Measurements from ENCODE around the gene SND1.

SND1 gene

DNA sequence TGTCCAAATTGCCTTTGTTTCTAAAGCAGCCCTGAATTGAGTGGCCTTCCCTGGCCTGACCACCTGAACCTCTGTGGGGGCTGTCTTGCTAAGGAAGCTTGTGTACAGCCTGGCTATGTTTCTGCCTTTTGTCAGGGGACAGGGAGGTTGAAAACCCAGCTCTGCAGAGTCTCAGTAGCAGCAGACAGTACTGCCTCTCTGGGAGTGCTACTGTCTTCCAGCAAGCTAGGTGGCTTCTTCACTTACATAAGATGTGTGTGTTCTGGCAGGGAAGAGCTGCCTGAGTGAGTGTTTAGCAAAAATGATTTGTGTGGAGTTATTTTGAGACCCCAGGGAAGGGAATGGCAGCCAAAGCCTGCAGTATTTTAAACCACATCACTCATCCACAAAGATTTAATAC lies 321.8 kb downstream of the SND1 start:
- DNase-seq (ENCODE audit: low read depth in 1 of 2, low spot score in 1 of 2), result no peak

GRCh38 chr7:127974446-127975035 lies 322.5 kb downstream of the SND1 start:
- DNase-seq (ENCODE audit: low read depth in 1 of 2, low spot score in 1 of 2), result no peak
- Histone ChIP-seq H3K27ac (replicated peaks) (no peak overlapping the region), H3K27me3 (ENCODE audit: insufficient read depth, poor library complexity, severe bottlenecking) (no peaks in the 10 kb centered on the region), H3K4me3 (replicated peaks; ENCODE audit: insufficient read depth, low read length) (no peak overlapping the region)
- TF ChIP-seq, protein P1, sequence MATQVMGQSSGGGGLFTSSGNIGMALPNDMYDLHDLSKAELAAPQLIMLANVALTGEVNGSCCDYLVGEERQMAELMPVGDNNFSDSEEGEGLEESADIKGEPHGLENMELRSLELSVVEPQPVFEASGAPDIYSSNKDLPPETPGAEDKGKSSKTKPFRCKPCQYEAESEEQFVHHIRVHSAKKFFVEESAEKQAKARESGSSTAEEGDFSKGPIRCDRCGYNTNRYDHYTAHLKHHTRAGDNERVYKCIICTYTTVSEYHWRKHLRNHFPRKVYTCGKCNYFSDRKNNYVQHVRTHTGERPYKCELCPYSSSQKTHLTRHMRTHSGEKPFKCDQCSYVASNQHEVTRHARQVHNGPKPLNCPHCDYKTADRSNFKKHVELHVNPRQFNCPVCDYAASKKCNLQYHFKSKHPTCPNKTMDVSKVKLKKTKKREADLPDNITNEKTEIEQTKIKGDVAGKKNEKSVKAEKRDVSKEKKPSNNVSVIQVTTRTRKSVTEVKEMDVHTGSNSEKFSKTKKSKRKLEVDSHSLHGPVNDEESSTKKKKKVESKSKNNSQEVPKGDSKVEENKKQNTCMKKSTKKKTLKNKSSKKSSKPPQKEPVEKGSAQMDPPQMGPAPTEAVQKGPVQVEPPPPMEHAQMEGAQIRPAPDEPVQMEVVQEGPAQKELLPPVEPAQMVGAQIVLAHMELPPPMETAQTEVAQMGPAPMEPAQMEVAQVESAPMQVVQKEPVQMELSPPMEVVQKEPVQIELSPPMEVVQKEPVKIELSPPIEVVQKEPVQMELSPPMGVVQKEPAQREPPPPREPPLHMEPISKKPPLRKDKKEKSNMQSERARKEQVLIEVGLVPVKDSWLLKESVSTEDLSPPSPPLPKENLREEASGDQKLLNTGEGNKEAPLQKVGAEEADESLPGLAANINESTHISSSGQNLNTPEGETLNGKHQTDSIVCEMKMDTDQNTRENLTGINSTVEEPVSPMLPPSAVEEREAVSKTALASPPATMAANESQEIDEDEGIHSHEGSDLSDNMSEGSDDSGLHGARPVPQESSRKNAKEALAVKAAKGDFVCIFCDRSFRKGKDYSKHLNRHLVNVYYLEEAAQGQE (IDR thresholded peaks at IDR 0.05; ENCODE audit: insufficient replicate concordance, low read depth), result no peak
- TF ChIP-seq, protein P2, sequence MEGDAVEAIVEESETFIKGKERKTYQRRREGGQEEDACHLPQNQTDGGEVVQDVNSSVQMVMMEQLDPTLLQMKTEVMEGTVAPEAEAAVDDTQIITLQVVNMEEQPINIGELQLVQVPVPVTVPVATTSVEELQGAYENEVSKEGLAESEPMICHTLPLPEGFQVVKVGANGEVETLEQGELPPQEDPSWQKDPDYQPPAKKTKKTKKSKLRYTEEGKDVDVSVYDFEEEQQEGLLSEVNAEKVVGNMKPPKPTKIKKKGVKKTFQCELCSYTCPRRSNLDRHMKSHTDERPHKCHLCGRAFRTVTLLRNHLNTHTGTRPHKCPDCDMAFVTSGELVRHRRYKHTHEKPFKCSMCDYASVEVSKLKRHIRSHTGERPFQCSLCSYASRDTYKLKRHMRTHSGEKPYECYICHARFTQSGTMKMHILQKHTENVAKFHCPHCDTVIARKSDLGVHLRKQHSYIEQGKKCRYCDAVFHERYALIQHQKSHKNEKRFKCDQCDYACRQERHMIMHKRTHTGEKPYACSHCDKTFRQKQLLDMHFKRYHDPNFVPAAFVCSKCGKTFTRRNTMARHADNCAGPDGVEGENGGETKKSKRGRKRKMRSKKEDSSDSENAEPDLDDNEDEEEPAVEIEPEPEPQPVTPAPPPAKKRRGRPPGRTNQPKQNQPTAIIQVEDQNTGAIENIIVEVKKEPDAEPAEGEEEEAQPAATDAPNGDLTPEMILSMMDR (IDR thresholded peaks at IDR 0.05; ENCODE audit: insufficient read depth, low read length), result no peak
- TF ChIP-seq POLR2AphosphoS5 (IDR thresholded peaks at IDR 0.05; ENCODE audit: low read depth) (no peak), GABPA (IDR thresholded peaks at IDR 0.05; ENCODE audit: low read depth) (no peak), SPI1 (IDR thresholded peaks at IDR 0.05; ENCODE audit: borderline replicate concordance, low read depth) (no peak)

More for the DNA sequence above, 321.8 kb downstream of the SND1 start:
- Histone ChIP-seq H3K27me3 (ENCODE audit: insufficient read depth, poor library complexity, severe bottlenecking) (no peaks in the 10 kb centered on the region), H3K27ac (replicated peaks) (no peak overlapping the region), H3K4me3 (replicated peaks; ENCODE audit: insufficient read depth, low read length) (no peak overlapping the region)
- TF ChIP-seq POLR2AphosphoS5 (IDR thresholded peaks at IDR 0.05; ENCODE audit: low read depth) (no peak), SPI1 (IDR thresholded peaks at IDR 0.05; ENCODE audit: borderline replicate concordance, low read depth) (no peak), GABPA (IDR thresholded peaks at IDR 0.05; ENCODE audit: low read depth) (no peak)
- TF ChIP-seq, protein P1 (IDR thresholded peaks at IDR 0.05; ENCODE audit: insufficient replicate concordance, low read depth), result no peak
- TF ChIP-seq, protein P2 (IDR thresholded peaks at IDR 0.05; ENCODE audit: insufficient read depth, low read length), result no peak

DNA sequence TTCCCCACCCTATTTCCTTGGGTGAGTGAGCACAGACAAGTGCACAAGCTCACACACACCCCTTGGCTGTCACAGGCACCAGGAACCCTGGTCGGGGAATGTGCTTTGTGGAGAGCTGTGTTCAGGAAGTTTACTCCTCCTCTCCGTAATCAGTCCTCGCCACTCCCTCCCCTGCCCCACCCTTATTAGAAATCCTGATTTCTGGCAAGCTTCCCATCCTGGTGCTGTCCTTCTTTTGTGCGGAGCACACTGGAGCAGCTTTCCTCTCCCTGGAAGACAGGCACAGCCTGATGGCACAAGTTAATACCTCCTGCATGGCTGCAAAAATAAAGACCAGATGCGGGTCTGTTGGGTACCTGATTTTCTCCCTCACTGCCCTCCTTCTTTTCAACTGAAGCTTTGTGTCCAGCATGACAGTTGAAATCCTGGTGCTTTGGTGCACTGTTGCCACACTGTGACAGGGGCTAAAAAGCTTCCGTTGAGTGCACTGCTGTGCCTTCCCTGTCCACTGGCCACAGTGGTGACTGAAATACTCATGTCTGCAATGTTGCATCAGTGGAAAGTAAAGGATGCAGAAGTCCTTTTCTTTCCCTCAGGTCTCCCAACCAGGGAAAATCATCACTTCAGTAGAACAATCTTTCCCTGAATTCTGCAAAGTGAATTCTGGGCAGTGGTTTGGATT lies 324.2 kb downstream of the SND1 start:
- DNase-seq (ENCODE audit: low read depth in 1 of 2, low spot score in 1 of 2), result no peak
- Histone ChIP-seq H3K27ac (replicated peaks) (no peak overlapping the region), H3K27me3 (ENCODE audit: insufficient read depth, poor library complexity, severe bottlenecking) (no peaks in the 10 kb centered on the region), H3K4me3 (replicated peaks; ENCODE audit: insufficient read depth, low read length) (no peak overlapping the region)
- TF ChIP-seq, protein P1 (IDR thresholded peaks at IDR 0.05; ENCODE audit: insufficient replicate concordance, low read depth), result no peak
- no peak for TF ChIP-seq GABPA (IDR thresholded peaks at IDR 0.05; ENCODE audit: low read depth)
- TF ChIP-seq, protein P2 (IDR thresholded peaks at IDR 0.05; ENCODE audit: insufficient read depth, low read length), result no peak
- no peak for TF ChIP-seq POLR2AphosphoS5 (IDR thresholded peaks at IDR 0.05; ENCODE audit: low read depth)
- no peak for TF ChIP-seq SPI1 (IDR thresholded peaks at IDR 0.05; ENCODE audit: borderline replicate concordance, low read depth)

Measured in HL-60 (cell line).